HEK293T (cell line): ENCODE measurements around the gene TMEM165.

Source experiments
- ARNT ChIP-seq: fragments of 450-650 bp; IDR thresholded peaks from 2 replicates; pipeline ENCODE4 v1.6.1; 2017; ENCODE audit warnings: mild to moderate bottlenecking
- BHLHE40 ChIP-seq: fragments of 450-650 bp; IDR thresholded peaks from 2 replicates; pipeline ENCODE4 v1.6.1; 2016; ENCODE audit warnings: mild to moderate bottlenecking, moderate library complexity, borderline replicate concordance
- ELF4 ChIP-seq: fragments of 450-650 bp; IDR thresholded peaks from 2 replicates; pipeline ENCODE4 v1.6.1; 2017; ENCODE audit warnings: antibody characterized with exemption
- FOXA1 ChIP-seq: fragments of 450-650 bp; IDR thresholded peaks from 2 replicates; pipeline ENCODE4 v1.6.1; 2016; ENCODE audit warnings: mild to moderate bottlenecking
- FOXK2 ChIP-seq: fragments of 450-650 bp; IDR thresholded peaks from 2 replicates; pipeline ENCODE4 v1.6.1; 2016; ENCODE audit warnings: mild to moderate bottlenecking
- FOXM1 ChIP-seq: fragments of 450-650 bp; IDR thresholded peaks from 2 replicates; pipeline ENCODE4 v1.6.1; 2017; ENCODE audit warnings: mild to moderate bottlenecking, borderline replicate concordance
- HDGF ChIP-seq: fragments of 450-650 bp; IDR thresholded peaks from 2 replicates; pipeline ENCODE4 v1.6.1; 2017; ENCODE audit warnings: antibody characterized with exemption, borderline replicate concordance
- LEF1 ChIP-seq: fragments of 450-650 bp; IDR thresholded peaks from 2 replicates; pipeline ENCODE4 v1.6.1; 2017; ENCODE audit warnings: mild to moderate bottlenecking, borderline replicate concordance
- NFRKB ChIP-seq: fragments of 450-650 bp; IDR thresholded peaks from 2 replicates; pipeline ENCODE4 v1.6.1; 2016; ENCODE audit warnings: mild to moderate bottlenecking, moderate library complexity
- PKNOX1 ChIP-seq: fragments of 450-650 bp; IDR thresholded peaks from 2 replicates; pipeline ENCODE4 v1.6.1; 2016
- SP1 ChIP-seq: fragments of 450-650 bp; IDR thresholded peaks from 2 replicates; pipeline ENCODE4 v1.6.1; 2017
- SUZ12 ChIP-seq: fragments of 450-650 bp; IDR thresholded peaks from 2 replicates; pipeline ENCODE4 v1.6.1; 2016; ENCODE audit warnings: mild to moderate bottlenecking
- TARDBP ChIP-seq: fragments of 450-650 bp; IDR thresholded peaks from 2 replicates; pipeline ENCODE4 v1.6.1; 2016
- ZNF384 ChIP-seq: fragments of 450-650 bp; IDR thresholded peaks from 2 replicates; pipeline ENCODE4 v1.6.1; 2016

- TF ChIP-seq FOXA1 (no peak), PKNOX1 (no peak), FOXM1 (no peak), SUZ12 (no peak), LEF1 (no peak), BHLHE40 (no peak), ARNT (no peak), FOXK2 (no peak), TARDBP (no peak), SP1 (no peak), ELF4 (no peak), ZNF384 (no peak), NFRKB (no peak), HDGF (no peak)
These were observed 584 bp upstream of the TMEM165 start for GRCh38 chr4:55395218-55395528.
